ENCODE data around the gene GP2. TPM values are rescaled to one million over a fixed set of nuclear protein-coding genes. Genes with fewer than 3 reads are reported as not detected.
"Not testable (repeated sequence)": the region's sequence is repeated elsewhere in the genome, so short reads cannot be mapped to it uniquely, and the experiment has no call there.

The GP2 gene
- total RNA-seq, 1 donor from 2014 or later: not detected

DNA sequence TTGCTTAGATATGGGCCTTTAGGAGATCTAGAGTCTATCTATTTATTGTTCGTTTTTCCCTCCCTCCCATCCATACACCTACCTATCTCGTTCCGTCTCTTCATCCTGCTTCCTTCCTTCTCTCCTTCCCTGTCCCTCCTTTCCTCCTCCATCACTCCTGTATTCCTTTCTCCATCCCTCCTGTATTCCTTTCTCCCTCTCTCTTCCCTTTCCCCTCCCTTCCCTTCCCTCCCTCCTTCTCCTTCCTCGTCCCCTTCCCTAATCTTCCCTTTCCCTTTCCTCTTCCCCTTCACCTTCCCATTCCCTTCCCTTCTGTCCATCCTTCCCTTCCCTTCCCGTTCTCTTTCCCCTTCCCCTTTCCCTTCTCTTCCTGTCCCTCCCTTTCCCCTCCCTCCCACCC, 10.6 kb downstream of the GP2 start:
- no peak for DNase-seq (ENCODE audit: extremely low spot score in 2 of 2)
- Histone ChIP-seq H3K4me3 (no peak overlapping the region), H3K9me3 (no peaks in the 10 kb centered on the region), H3K4me1 (no peaks in the 10 kb centered on the region), H3K27me3 (no peaks in the 10 kb centered on the region), H3K27ac (no peak overlapping the region), H3K36me3 (no peaks in the 10 kb centered on the region)
- intact Hi-C loops (cut with DNase I): no loop called here
- no peak for TF ChIP-seq POLR2A (IDR thresholded peaks at IDR 0.05)
- TF ChIP-seq, protein P1, sequence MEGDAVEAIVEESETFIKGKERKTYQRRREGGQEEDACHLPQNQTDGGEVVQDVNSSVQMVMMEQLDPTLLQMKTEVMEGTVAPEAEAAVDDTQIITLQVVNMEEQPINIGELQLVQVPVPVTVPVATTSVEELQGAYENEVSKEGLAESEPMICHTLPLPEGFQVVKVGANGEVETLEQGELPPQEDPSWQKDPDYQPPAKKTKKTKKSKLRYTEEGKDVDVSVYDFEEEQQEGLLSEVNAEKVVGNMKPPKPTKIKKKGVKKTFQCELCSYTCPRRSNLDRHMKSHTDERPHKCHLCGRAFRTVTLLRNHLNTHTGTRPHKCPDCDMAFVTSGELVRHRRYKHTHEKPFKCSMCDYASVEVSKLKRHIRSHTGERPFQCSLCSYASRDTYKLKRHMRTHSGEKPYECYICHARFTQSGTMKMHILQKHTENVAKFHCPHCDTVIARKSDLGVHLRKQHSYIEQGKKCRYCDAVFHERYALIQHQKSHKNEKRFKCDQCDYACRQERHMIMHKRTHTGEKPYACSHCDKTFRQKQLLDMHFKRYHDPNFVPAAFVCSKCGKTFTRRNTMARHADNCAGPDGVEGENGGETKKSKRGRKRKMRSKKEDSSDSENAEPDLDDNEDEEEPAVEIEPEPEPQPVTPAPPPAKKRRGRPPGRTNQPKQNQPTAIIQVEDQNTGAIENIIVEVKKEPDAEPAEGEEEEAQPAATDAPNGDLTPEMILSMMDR (IDR thresholded peaks at IDR 0.05): no peak
- TF ChIP-seq POLR2AphosphoS5 (IDR thresholded peaks at IDR 0.05; ENCODE audit: insufficient read depth in 1 of 2, low read depth in 1 of 2): no peak

GRCh38 chr16:20315764-20316163, 11.5 kb downstream of the GP2 start:
- TF ChIP-seq POLR2AphosphoS5 (IDR thresholded peaks at IDR 0.05; ENCODE audit: insufficient read depth in 1 of 2, low read depth in 1 of 2) (no peak), POLR2A (IDR thresholded peaks at IDR 0.05) (no peak)
- TF ChIP-seq, protein P1 (IDR thresholded peaks at IDR 0.05): no peak
- no peaks in the 10 kb centered on the region for H3K27me3 ChIP-seq
- no peak for DNase-seq (ENCODE audit: extremely low spot score in 2 of 2)
- no peak overlapping the region for H3K4me3 ChIP-seq
- H3K36me3 ChIP-seq: no peaks in the 10 kb centered on the region
- H3K27ac ChIP-seq: no peak overlapping the region
- intact Hi-C loops (cut with DNase I): no loop called here
- no peaks in the 10 kb centered on the region for H3K9me3 ChIP-seq
- no peaks in the 10 kb centered on the region for H3K4me1 ChIP-seq

- no peak for DNase-seq (ENCODE audit: extremely low spot score in 2 of 2)
- intact Hi-C loops (cut with DNase I): no loop called here
- Histone ChIP-seq H3K4me3 (no peak overlapping the region), H3K36me3 (no peaks in the 10 kb centered on the region), H3K9me3 (no peaks in the 10 kb centered on the region), H3K27ac (no peak overlapping the region), H3K4me1 (no peaks in the 10 kb centered on the region), H3K27me3 (no peaks in the 10 kb centered on the region)
- TF ChIP-seq POLR2A (IDR thresholded peaks at IDR 0.05) (no peak), POLR2AphosphoS5 (IDR thresholded peaks at IDR 0.05; ENCODE audit: insufficient read depth in 1 of 2, low read depth in 1 of 2) (no peak)
- TF ChIP-seq, protein P1 (IDR thresholded peaks at IDR 0.05): no peak
Observed at GRCh38 chr16:20314575-20314974, 12.7 kb downstream of the GP2 start.

GRCh38 chr16:20313741-20314140, 13.6 kb downstream of the GP2 start:
- H3K9me3 ChIP-seq: no peaks in the 10 kb centered on the region
- no peak overlapping the region for H3K4me3 ChIP-seq
- intact Hi-C loops (cut with DNase I): no loop called here
- H3K27me3 ChIP-seq: no peaks in the 10 kb centered on the region
- H3K36me3 ChIP-seq: no peaks in the 10 kb centered on the region
- H3K4me1 ChIP-seq: no peaks in the 10 kb centered on the region
- no peak for DNase-seq (ENCODE audit: extremely low spot score in 2 of 2)
- no peak overlapping the region for H3K27ac ChIP-seq
- no peak for TF ChIP-seq POLR2A (IDR thresholded peaks at IDR 0.05)
- no peak for TF ChIP-seq POLR2AphosphoS5 (IDR thresholded peaks at IDR 0.05; ENCODE audit: insufficient read depth in 1 of 2, low read depth in 1 of 2)
- TF ChIP-seq, protein P1 (IDR thresholded peaks at IDR 0.05): no peak

DNA sequence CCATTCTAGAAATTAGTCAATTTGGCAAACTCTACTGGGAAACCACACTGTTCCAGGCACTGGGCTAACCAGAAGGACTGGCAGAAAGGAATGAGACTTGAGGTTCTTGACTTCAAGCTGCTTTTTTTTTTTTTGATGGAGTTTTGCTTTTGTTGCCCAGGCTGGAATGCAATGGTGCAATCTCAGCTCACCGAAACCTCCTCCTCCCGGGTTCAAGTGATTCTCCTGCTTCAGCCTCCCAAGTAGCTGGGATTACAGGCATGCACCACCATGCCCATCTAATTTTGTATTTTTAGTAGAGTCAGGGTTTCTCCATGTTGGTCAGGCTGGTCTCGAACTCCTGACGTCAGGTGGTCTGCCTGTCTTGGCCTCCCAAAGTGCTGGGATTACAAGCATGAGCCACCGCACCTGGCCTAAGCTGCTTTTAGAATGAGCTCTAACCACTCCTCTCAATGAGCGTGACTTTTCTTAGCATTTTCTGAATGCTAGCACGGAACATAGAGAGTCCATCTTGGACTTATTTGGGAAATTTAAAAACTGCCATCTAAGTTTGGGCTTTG, 14.7 kb downstream of the GP2 start:
- H3K9me3 ChIP-seq; H3K4me1 ChIP-seq; intact Hi-C loops (cut with DNase I); DNase-seq (ENCODE audit: extremely low spot score in 2 of 2); H3K4me3 ChIP-seq; H3K36me3 ChIP-seq; H3K27ac ChIP-seq; H3K27me3 ChIP-seq: not testable (repeated sequence)
